Muscle layer of colon (tissue), 2 donors: Measurements from ENCODE around the gene TRIM33.
"Not testable (repeated sequence)": the region's sequence is repeated elsewhere in the genome, so short reads cannot be mapped to it uniquely, and the experiment has no call there.

Source experiments
- H3K27ac ChIP-seq: one replicate; pipeline ENCODE4 v1.7.0; 2013; ENCODE audit warnings: low read depth, mild to moderate bottlenecking, low read length, moderate library complexity
- H3K27me3 ChIP-seq, 2 donors: one replicate each; pipeline ENCODE4 v1.7.0; 2013; ENCODE audit warnings: low read length in 2 of 2, mild to moderate bottlenecking in 2 of 2; ENCODE audit not compliant: insufficient read depth in 2 of 2, control insufficient read depth in 1 of 2
- H3K36me3 ChIP-seq: one replicate; pipeline ENCODE4 v1.7.0; 2013; ENCODE audit warnings: mild to moderate bottlenecking, low read length; ENCODE audit not compliant: insufficient read depth
- H3K4me1 ChIP-seq: one replicate; pipeline ENCODE4 v1.7.0; 2013; ENCODE audit warnings: mild to moderate bottlenecking, low read length; ENCODE audit not compliant: insufficient read depth
- H3K4me3 ChIP-seq, 2 donors: one replicate each; pipeline ENCODE4 v1.7.0; 2013; ENCODE audit warnings: low read length in 2 of 2, low read depth in 1 of 2, mild to moderate bottlenecking in 1 of 2, moderate library complexity in 1 of 2
- H3K9ac ChIP-seq: one replicate; pipeline ENCODE4 v1.7.0; 2013; ENCODE audit warnings: low read length
- H3K9me3 ChIP-seq: one replicate; pipeline ENCODE4 v1.7.0; 2013; ENCODE audit warnings: mild to moderate bottlenecking, low read length
- donor health status: abdominal sarcoma.
- donor health status: Adenocarcinoma of cecum.

TRIM33 gene

GRCh38 chr1:114485286-114485685 lies 25.7 kb downstream of the TRIM33 start:
- no peaks in the 10 kb centered on the region for H3K4me1 ChIP-seq
- no peaks in the 10 kb centered on the region for H3K9me3 ChIP-seq
- H3K27me3 ChIP-seq: no peaks in the 10 kb centered on the region
- H3K9ac ChIP-seq: no peak overlapping the region
- H3K36me3 ChIP-seq: no peaks in the 10 kb centered on the region
- H3K27ac ChIP-seq: no peak overlapping the region
- H3K4me3 ChIP-seq: no peak overlapping the region

DNA sequence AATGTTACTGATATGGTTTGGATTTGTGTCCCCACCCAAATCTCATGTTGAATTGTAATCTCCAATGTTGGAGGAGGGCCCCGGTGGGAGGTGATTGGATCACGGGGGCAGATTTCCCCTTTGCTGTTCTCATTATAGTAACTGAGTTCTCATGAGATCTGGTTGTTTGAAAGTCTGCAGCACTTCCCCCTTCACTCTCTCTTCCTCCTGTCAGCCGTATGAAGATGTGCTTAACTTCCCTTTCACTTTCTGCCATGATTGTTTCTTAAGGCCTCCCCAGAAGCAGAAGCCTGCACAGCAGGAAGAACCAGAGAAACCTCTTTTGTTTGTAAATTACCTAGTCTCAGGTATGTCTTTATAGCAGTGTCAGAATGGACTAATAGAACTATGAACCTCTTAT lies 28.4 kb downstream of the TRIM33 start:
- no peaks in the 10 kb centered on the region for H3K9me3 ChIP-seq
- no peak overlapping the region for H3K4me3 ChIP-seq
- no peak overlapping the region for H3K27ac ChIP-seq
- H3K9ac ChIP-seq: no peak overlapping the region
- H3K4me1 ChIP-seq: no peaks in the 10 kb centered on the region
- H3K27me3 ChIP-seq: no peaks in the 10 kb centered on the region
- H3K36me3 ChIP-seq: no peaks in the 10 kb centered on the region

- not testable (repeated sequence) for H3K27ac ChIP-seq, H3K4me1 ChIP-seq, H3K9ac ChIP-seq, H3K9me3 ChIP-seq, H3K36me3 ChIP-seq, H3K4me3 ChIP-seq, H3K27me3 ChIP-seq
These were observed 31.4 kb downstream of the TRIM33 start for GRCh38 chr1:114479636-114480035.

DNA sequence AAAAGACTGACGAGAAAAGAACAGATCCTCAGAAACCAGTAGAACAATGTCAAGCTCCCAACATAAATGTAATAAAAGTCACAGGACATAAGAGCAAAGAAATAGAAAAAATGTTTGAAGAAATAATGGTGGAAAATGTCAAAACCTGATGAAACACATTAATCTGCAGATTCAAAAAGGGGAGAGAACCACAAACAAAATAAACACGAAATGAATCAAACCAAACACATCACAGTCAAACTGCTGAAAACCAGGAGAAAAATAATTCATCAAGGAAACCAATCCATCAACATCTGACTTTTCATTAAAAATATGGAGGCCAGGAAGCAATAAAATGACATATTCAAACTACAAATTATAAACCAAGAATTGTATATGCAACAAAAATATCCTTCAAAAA lies 31.9 kb downstream of the TRIM33 start:
- Histone ChIP-seq H3K4me1 (no peaks in the 10 kb centered on the region), H3K27ac (no peak overlapping the region), H3K4me3 (no peak overlapping the region), H3K9ac (no peak overlapping the region), H3K9me3 (no peaks in the 10 kb centered on the region), H3K36me3 (no peaks in the 10 kb centered on the region), H3K27me3 (no peaks in the 10 kb centered on the region)

GRCh38 chr1:114473796-114474195 lies 37.2 kb downstream of the TRIM33 start:
- H3K9me3 ChIP-seq: no peaks in the 10 kb centered on the region
- no peaks in the 10 kb centered on the region for H3K4me1 ChIP-seq
- H3K4me3 ChIP-seq: no peak overlapping the region
- no peak overlapping the region for H3K27ac ChIP-seq
- H3K27me3 ChIP-seq: no peaks in the 10 kb centered on the region
- no peak overlapping the region for H3K9ac ChIP-seq
- no peaks in the 10 kb centered on the region for H3K36me3 ChIP-seq

DNA sequence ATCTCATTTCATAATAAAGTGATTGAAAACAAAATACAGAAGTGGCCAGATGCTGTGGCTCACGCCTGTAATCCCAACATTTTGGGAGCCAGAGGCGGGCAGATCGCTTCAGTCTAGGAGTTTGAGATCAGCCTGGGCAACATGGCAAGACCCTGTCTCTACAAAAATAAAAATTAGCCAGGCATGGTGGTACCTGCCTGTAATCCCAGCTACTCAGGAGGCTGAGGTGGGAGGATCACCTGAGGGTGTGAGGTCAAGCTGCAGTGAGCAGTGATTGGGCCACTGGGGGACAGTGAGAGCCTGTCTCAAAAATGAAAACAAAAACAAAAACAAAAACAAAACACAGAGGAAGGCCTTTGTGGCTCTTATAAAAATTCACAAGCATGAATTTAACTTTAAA lies 38.6 kb downstream of the TRIM33 start:
- Histone ChIP-seq H3K27ac (no peak overlapping the region), H3K9ac (no peak overlapping the region), H3K36me3 (no peaks in the 10 kb centered on the region), H3K27me3 (no peaks in the 10 kb centered on the region), H3K4me3 (no peak overlapping the region), H3K9me3 (no peaks in the 10 kb centered on the region), H3K4me1 (no peaks in the 10 kb centered on the region)

DNA sequence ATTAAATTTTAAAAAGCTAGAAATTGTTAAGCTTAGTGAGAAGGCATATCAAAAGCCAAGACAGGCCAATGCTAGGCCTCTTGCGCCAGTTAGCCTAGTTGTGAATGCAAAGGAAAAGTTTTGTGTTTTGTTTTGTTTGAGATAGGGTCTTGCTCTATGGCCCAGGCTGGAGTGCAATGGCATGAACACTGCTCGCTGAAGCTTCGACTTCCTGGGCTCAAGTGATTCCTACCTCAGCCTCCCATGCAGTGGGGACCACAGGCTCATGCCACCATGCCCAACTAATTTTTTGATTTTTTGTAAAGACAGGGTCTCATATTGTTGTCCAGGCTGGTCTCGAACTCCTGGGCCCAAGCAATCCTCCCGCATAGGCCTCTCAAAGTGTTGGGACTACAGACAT lies 40.3 kb downstream of the TRIM33 start:
- no peak overlapping the region for H3K9ac ChIP-seq
- no peak overlapping the region for H3K4me3 ChIP-seq
- H3K36me3 ChIP-seq: no peaks in the 10 kb centered on the region
- no peaks in the 10 kb centered on the region for H3K27me3 ChIP-seq
- H3K4me1 ChIP-seq: no peaks in the 10 kb centered on the region
- no peaks in the 10 kb centered on the region for H3K9me3 ChIP-seq
- no peak overlapping the region for H3K27ac ChIP-seq

DNA sequence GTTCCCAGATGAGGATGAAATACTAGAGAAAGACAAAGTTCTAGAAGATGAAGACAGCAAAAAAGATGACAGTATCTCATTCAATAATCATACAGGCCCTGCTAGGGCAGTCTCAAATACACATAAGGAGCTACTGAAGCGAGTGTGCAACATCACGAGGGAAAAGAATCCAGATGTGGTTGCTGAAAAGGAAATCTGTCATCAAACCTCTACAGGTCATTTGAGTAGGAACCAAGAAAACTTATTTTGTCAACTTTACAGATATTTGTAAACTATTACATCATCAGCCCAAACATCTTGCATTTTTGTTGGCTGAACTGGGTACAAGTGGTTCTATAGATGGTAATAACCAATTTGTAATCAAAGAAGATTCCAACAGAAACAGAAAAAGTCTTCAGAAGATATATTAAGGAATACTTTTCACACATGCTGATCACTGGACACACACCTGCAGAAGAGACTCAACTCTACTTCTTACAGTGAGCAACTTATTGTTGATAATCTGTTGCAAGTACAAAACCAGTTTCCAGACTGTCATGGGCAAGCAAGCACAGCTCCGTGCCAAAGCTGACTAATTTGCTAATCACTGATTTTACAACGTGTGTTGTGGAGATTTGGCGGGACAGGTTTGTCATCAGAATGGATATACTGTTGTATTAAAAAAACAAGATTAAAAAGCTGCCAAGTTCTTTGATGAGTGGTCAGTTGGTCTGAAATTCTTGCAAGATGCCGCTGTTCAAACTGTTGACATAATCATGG lies 42.1 kb downstream of the TRIM33 start:
- no peaks in the 10 kb centered on the region for H3K27me3 ChIP-seq
- no peaks in the 10 kb centered on the region for H3K36me3 ChIP-seq
- no peaks in the 10 kb centered on the region for H3K9me3 ChIP-seq
- no peak overlapping the region for H3K9ac ChIP-seq
- no peaks in the 10 kb centered on the region for H3K4me1 ChIP-seq
- H3K27ac ChIP-seq: no peak overlapping the region
- no peak overlapping the region for H3K4me3 ChIP-seq

DNA sequence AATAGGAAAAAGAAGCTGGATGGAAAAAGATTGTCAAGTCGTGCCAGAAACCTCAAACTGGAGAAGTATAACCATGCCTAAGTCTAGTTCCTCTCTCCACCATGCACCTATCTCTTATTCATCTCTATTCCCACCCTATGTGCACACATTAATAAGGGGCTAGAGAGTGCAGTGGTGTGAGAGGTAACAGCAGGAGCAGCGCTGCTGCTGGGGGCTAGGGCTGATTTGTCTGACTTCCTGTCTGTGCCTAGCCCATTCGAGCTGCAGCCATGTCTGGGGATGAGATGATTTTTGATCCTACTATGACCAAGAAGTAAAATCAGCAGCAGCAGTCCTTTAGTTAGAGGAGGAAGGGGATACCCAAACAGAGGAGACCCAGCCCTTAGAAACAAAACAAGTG lies 43.0 kb downstream of the TRIM33 start:
- H3K27me3 ChIP-seq: no peaks in the 10 kb centered on the region
- no peaks in the 10 kb centered on the region for H3K4me1 ChIP-seq
- no peak overlapping the region for H3K4me3 ChIP-seq
- no peaks in the 10 kb centered on the region for H3K36me3 ChIP-seq
- H3K27ac ChIP-seq: no peak overlapping the region
- H3K9me3 ChIP-seq: no peaks in the 10 kb centered on the region
- H3K9ac ChIP-seq: no peak overlapping the region

DNA sequence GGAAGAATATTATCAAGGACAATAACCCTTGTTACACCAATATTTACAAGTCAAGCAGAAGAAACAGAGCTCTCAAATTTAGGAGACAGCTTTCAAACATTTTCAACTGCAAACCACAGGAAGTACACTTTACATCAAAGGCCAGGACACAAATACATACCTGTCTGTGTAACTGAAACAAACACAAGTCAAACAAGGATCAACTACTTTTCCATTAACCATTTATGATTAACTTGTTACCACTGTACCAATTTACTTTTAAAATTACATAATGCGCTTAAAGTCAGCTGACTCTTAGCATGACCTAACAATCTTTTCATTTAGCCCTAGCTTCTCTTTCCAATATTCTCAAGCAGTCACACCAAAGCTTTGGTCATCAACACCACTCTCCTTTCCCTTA lies 43.5 kb downstream of the TRIM33 start:
- no peak overlapping the region for H3K4me3 ChIP-seq
- H3K9me3 ChIP-seq: no peaks in the 10 kb centered on the region
- H3K27ac ChIP-seq: no peak overlapping the region

GRCh38 chr1:114466334-114467014 lies 44.5 kb downstream of the TRIM33 start:
- Histone ChIP-seq H3K27ac (no peak overlapping the region), H3K9me3 (no peaks in the 10 kb centered on the region), H3K4me1 (no peaks in the 10 kb centered on the region), H3K9ac (no peak overlapping the region), H3K4me3 (no peak overlapping the region), H3K27me3 (no peaks in the 10 kb centered on the region), H3K36me3 (no peaks in the 10 kb centered on the region)

More for the DNA sequence above, 43.5 kb downstream of the TRIM33 start:
- Histone ChIP-seq H3K27me3 (no peaks in the 10 kb centered on the region), H3K9ac (no peak overlapping the region), H3K4me1 (no peaks in the 10 kb centered on the region), H3K36me3 (no peaks in the 10 kb centered on the region)

DNA sequence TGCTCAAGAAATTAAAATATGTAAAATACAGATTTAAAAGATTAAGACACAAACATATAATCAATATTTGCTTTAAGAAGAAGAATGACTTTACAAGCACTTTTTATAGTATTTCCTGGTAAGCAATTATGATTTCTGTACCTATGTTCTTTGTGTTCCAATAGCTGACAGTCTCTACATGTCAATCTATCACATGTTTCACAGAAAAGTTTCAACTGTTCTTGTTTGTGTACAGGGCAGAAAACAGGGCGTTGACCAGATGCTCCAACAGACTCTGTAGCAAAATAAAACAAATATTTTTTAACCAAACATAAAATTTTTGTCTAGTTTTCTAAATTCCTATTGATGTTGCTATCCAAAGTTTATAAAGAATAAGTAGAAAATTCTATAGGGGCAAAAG lies 48.0 kb downstream of the TRIM33 start:
- no peak overlapping the region for H3K9ac ChIP-seq
- no peak overlapping the region for H3K4me3 ChIP-seq
- no peaks in the 10 kb centered on the region for H3K9me3 ChIP-seq
- no peaks in the 10 kb centered on the region for H3K27me3 ChIP-seq
- H3K36me3 ChIP-seq: no peaks in the 10 kb centered on the region
- no peak overlapping the region for H3K27ac ChIP-seq
- H3K4me1 ChIP-seq: no peaks in the 10 kb centered on the region
